MM.1S (cell line): Measurements from ENCODE around the gene ANGEL1.

ENCODE experiments used
- DNase-seq: peaks from one replicate; pipeline ENCODE4 v3.0.0-alpha.2; 2015
- H2AFZ ChIP-seq: fragments of 300-600 bp; sonication (generic); 2 replicates; pipeline ENCODE4 v1.6.0; 2016; ENCODE audit warnings: antibody characterized with exemption, low read length
- H3F3A ChIP-seq: fragments of 300-600 bp; sonication (generic); 2 replicates; pipeline ENCODE4 v1.6.1; 2016; ENCODE audit warnings: mild to moderate bottlenecking, antibody characterized with exemption, low read length, moderate library complexity, mixed read lengths; ENCODE audit not compliant: insufficient read depth
- H3K27ac ChIP-seq: fragments of 300-600 bp; sonication (generic); 2 replicates; pipeline ENCODE4 v1.5.1; 2016; ENCODE audit warnings: mild to moderate bottlenecking, low read length
- H3K27me3 ChIP-seq: fragments of 300-600 bp; sonication (generic); replicated peaks from 2 replicates; pipeline ENCODE4 v1.6.0; 2016; ENCODE audit warnings: low read length; ENCODE audit not compliant: insufficient read depth
- H3K36me3 ChIP-seq: fragments of 300-600 bp; sonication (generic); replicated peaks from 2 replicates; pipeline ENCODE4 v1.6.1; 2016; ENCODE audit warnings: mild to moderate bottlenecking, low read length, mixed read lengths; ENCODE audit not compliant: insufficient read depth
- H3K4me1 ChIP-seq: fragments of 300-600 bp; sonication (generic); 2 replicates; pipeline ENCODE4 v1.6.1; 2016; ENCODE audit warnings: low read length, mixed read lengths
- H3K4me2 ChIP-seq: fragments of 300-600 bp; sonication (generic); 2 replicates; pipeline ENCODE4 v1.6.0; 2016; ENCODE audit warnings: low read depth, low read length
- H3K4me3 ChIP-seq: fragments of 300-600 bp; sonication (generic); 2 replicates; pipeline ENCODE4 v1.5.1; 2016; ENCODE audit warnings: low read length, mixed read lengths
- H3K79me2 ChIP-seq: fragments of 300-600 bp; sonication (generic); 2 replicates; pipeline ENCODE4 v1.6.1; 2016; ENCODE audit warnings: mixed run types, low read length, mixed read lengths
- H3K9ac ChIP-seq: fragments of 300-600 bp; sonication (generic); 2 replicates; pipeline ENCODE4 v1.6.1; 2016; ENCODE audit warnings: low read length, mixed read lengths
- H3K9me2 ChIP-seq: fragments of 300-600 bp; sonication (generic); replicated peaks from 2 replicates; pipeline ENCODE4 v1.6.1; 2016; ENCODE audit warnings: mild to moderate bottlenecking, low read length, mixed read lengths; ENCODE audit not compliant: insufficient read depth
- H3K9me3 ChIP-seq: fragments of 300-600 bp; sonication (generic); replicated peaks from 2 replicates; pipeline ENCODE4 v1.6.1; 2016; ENCODE audit warnings: mild to moderate bottlenecking, low read length, mixed read lengths; ENCODE audit not compliant: insufficient read depth
- H4K20me1 ChIP-seq: fragments of 300-600 bp; sonication (generic); 2 replicates; pipeline ENCODE4 v1.6.1; 2016; ENCODE audit warnings: mild to moderate bottlenecking, low read length, moderate library complexity, mixed read lengths; ENCODE audit not compliant: insufficient read depth
- CTCF ChIP-seq: fragments of 300-600 bp; sonication (generic); IDR thresholded peaks from 2 replicates; pipeline ENCODE4 v1.5.1; 2016; ENCODE audit warnings: antibody characterized with exemption, low read length, mixed read lengths
- EZH2 ChIP-seq: fragments of 300-600 bp; sonication (generic); optimal IDR thresholded peaks from 2 replicates; pipeline ENCODE3; 2017; ENCODE audit warnings: low read depth, mild to moderate bottlenecking, antibody characterized with exemption, low read length, mixed read lengths
- EZH2phosphoT487 ChIP-seq: fragments of 300-600 bp; sonication (generic); IDR thresholded peaks from 2 replicates; pipeline ENCODE4 v1.6.1; 2018; ENCODE audit warnings: antibody characterized with exemption, low read length

ANGEL1 gene

GRCh38 chr14:76780058-76780345 lies 32.7 kb downstream of the ANGEL1 start:
- Histone ChIP-seq H3K4me2 (no peak overlapping the region), H3K9me3 (no peaks in the 10 kb centered on the region), H4K20me1 (no peaks in the 10 kb centered on the region), H3K27ac (no peak overlapping the region), H3K27me3 (no peaks in the 10 kb centered on the region), H3K9me2 (no peaks in the 10 kb centered on the region), H3K4me3 (no peak overlapping the region), H2AFZ (no peak overlapping the region), H3K4me1 (no peaks in the 10 kb centered on the region), H3K9ac (no peak overlapping the region), H3F3A (no peaks in the 10 kb centered on the region), H3K79me2 (no peaks in the 10 kb centered on the region), H3K36me3 (no peaks in the 10 kb centered on the region)
- TF ChIP-seq EZH2phosphoT487 (no peak), CTCF (no peak), EZH2 (no peak)
- DNase-seq, result no peak

- Histone ChIP-seq H3K9me2 (no peaks in the 10 kb centered on the region), H3K4me3 (no peak overlapping the region), H3K9me3 (no peaks in the 10 kb centered on the region), H2AFZ (no peak overlapping the region), H3F3A (no peaks in the 10 kb centered on the region), H3K4me1 (no peaks in the 10 kb centered on the region), H3K4me2 (no peak overlapping the region), H4K20me1 (no peaks in the 10 kb centered on the region), H3K9ac (no peak overlapping the region), H3K79me2 (no peaks in the 10 kb centered on the region), H3K27me3 (no peaks in the 10 kb centered on the region), H3K27ac (no peak overlapping the region), H3K36me3 (no peaks in the 10 kb centered on the region)
- no peak for DNase-seq
- no peak for TF ChIP-seq EZH2phosphoT487
- TF ChIP-seq CTCF, result no peak
- no peak for TF ChIP-seq EZH2
Observed at GRCh38 chr14:76779221-76780057, 33.2 kb downstream of the ANGEL1 start.

- Histone ChIP-seq H3K9me2 (no peaks in the 10 kb centered on the region), H4K20me1 (no peaks in the 10 kb centered on the region), H3K27ac (no peak overlapping the region), H3K9me3 (no peaks in the 10 kb centered on the region), H3K79me2 (no peaks in the 10 kb centered on the region), H3K9ac (no peak overlapping the region), H3K4me1 (no peaks in the 10 kb centered on the region), H3K4me2 (no peak overlapping the region), H3F3A (no peaks in the 10 kb centered on the region), H3K4me3 (no peak overlapping the region), H3K36me3 (no peaks in the 10 kb centered on the region), H3K27me3 (no peaks in the 10 kb centered on the region), H2AFZ (no peak overlapping the region)
- DNase-seq, result no peak
- TF ChIP-seq EZH2 (no peak), EZH2phosphoT487 (no peak), CTCF (no peak)
Observed at GRCh38 chr14:76778546-76779215, 34.0 kb downstream of the ANGEL1 start.
